IPS DF 4.7 (cell line): ENCODE measurements around the gene TSHZ1.

ENCODE experiments used
- DNase-seq: peaks from one replicate; pipeline ENCODE4 v3.0.0-alpha.2; 2013; ENCODE audit warnings: low spot score; ENCODE audit errors: extremely low read depth

TSHZ1 gene

GRCh38 chr18:75247611-75248421 is 37.2 kb downstream of the TSHZ1 start:
- no peak for DNase-seq

- no peak for DNase-seq
Observed at GRCh38 chr18:75248426-75249174, 38.0 kb downstream of the TSHZ1 start.

DNA sequence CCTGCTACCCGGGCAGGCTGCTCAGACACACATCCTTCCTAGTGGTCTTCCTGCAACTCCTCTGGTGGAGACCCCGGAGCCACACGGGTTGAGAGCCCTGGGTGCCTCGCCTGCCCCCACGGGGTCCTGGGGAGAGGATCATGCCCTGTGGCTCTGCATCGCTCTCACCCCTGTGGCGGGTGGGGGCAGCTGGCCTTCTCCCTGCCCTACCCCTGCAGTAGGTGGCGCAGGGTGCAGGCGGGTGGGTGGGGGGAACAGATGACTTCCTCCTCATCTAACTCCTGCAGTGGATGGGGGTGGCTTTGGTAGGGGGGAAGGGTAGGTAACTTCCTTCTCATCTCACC is 38.5 kb downstream of the TSHZ1 start:
- no peak for DNase-seq

GRCh38 chr18:75249672-75250470 is 39.3 kb downstream of the TSHZ1 start:
- DNase-seq, result no peak

GRCh38 chr18:75250471-75250821 is 39.8 kb downstream of the TSHZ1 start:
- DNase-seq, result no peak

DNA sequence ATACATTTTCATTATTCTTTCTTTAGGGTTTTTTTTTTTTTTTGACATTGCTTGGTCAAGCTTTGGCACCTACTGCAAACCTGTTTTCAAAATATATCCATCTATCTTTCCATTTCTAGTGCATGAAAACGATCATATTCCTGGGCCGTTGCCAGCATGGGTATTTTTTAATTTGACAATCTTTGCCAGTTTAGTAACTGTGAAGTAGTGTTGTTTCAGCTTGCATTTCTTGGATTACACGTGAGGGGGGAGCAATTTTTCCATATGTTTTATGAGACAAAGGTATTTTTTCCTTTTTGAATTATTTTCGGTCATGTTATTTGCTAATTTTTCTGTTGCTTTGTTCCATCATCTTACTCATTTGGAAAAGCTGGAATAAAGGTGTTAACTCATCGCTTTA is 40.9 kb downstream of the TSHZ1 start:
- DNase-seq, result no peak

- DNase-seq, result no peak
Observed at GRCh38 chr18:75252136-75252535, 41.5 kb downstream of the TSHZ1 start.

DNA sequence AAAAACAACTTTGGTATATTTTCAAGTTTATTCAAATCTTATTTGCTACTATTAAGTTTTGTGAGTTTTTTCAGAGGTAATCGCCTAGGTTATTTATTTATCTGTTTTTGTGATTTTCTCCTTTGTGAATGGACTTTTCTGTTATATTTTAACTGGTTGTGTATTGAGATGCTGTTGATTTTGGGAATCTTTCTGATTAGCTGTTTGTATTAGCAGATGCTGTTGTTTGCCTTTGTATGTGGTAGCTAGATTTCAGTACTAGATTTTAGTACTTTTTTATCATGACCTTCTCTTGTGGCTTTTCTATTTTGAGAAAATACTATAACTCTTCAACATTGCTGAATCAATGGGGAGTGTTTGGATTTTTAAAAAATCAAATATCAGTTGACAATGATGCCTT is 42.4 kb downstream of the TSHZ1 start:
- DNase-seq, result no peak

DNA sequence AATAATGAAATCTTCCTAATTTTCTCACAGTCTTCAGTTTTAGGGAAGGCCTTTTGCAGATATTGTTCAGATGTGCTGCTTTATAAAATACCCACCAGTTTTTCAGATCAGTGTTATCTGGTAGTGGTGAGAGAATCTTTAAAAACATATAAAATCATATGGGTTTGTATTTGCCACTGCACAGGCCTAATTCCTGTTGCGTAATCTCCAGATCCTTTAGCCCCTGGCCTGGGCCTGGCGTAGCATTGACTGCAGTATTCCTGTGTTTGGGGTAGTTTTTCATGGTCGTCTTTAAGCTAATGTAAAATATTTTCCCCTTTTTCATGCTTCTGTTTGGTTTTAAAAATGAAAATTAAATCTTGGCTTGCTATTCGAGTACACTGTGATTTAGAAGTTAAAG is 43.2 kb downstream of the TSHZ1 start:
- DNase-seq, result no peak

- no peak for DNase-seq
Observed at GRCh38 chr18:75255094-75255493, 44.5 kb downstream of the TSHZ1 start.

DNA sequence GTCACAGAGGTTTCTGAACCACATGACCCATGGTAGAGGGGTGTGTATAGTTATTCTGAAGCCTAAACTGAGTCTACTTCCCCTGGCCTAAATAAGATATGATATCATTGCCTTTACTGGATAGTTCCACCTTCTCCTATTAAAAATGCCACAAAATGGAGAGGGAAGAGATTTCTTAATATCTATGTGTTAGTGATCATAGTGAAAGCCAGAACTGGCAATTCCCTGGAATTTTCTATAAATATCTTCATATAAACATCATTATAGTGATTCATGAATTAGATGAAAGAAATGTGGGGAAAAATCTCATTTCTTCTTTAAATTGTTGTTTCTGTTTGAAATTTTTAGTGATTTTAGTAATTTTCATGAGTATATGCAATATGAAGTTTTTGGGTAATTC is 45.8 kb downstream of the TSHZ1 start:
- DNase-seq, result no peak

GRCh38 chr18:75257605-75258004 is 47.0 kb downstream of the TSHZ1 start:
- no peak for DNase-seq

GRCh38 chr18:75261430-75262223 is 51.0 kb downstream of the TSHZ1 start:
- DNase-seq, result no peak

DNA sequence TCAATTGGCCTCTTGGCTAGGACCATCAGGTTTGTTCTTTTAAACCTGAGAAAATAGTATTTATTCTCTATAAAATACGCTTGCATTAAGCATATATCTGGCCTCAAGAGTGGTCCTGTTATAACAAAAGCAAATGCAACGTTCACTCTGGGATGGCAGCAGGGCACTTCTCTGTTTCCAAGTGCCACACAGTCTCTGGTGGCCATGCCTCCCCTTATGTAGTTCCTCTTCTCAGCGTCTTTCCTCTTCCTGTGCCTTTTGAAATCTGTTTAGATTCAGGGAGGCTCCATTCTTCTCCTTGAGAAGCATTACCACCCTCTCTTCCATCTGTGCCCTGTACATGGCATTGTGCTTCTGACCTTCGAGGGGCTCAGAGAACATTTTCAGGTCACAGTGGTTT is 51.9 kb downstream of the TSHZ1 start:
- DNase-seq, result no peak

DNA sequence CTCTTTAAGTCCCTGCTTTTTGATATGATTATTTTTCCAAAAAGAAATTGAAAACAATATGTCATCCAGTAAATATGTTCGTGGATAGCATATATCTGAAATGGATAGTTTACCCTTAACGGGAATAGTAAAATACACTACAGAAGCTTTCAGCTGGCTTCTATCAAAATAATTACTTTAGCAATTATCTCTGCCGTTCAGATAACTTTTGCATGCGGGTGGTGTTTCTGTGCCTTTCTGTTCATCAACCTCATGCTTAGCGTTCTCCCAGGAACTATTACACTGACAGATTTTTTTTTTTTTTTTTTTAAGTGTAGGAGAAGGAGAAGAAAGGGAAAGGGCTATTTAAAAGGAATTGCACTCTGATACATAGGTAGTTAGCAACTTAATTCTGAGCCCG is 53.6 kb downstream of the TSHZ1 start:
- DNase-seq, result no peak

DNA sequence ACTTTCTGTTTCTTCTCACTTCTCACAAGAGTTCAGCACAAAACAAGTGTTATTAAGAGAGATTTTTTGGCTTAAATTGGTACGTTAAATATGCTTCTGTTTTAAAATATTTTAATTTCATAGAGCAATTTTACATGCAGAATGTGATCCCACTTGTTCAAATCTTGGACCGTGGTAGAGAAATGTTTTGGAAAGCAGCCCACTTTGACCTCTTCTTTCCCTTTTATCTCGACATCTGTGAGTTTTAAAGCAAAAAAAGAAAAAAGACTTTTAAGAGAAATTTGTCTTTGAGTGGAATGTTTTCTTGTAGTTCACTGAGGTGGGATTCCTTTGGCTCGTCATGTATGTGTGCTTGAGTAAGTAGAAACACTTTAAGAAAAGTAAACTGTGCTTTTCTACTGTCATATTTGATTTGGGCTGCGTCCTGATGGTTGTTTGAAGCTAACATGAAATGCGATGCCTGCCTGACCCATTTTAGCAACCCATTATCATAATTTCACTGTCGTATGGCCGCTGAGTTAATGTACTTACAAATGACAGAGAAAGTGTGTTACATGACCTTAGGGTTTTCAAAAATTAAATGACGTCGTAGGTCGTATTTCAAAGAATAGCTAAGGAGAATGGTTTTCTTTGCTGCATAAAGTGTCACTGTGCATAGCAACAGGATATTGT is 54.5 kb downstream of the TSHZ1 start:
- DNase-seq, result no peak

DNA sequence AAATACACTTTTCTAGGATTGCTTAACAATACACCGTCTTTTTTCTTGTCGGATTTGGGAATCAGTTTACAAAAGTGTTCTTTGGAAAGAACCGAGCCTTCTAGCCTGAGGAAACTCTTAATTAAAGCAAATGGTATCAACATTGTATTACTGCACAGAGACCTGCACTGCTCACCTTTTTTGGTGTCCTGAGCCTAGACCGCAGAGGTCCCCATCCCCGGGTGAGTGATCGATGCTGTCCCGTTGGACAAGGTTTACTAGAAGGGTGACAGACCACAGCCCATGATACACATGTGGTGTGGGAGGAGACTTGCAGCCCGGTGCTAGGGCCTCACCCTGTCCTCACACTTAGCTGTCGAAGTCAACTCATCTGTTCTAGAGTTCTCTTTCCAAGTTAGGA is 55.3 kb downstream of the TSHZ1 start:
- no peak for DNase-seq

- DNase-seq, result no peak
Observed at GRCh38 chr18:75267643-75268363, 57.2 kb downstream of the TSHZ1 start.

- DNase-seq, result no peak
Observed at GRCh38 chr18:75268364-75268646, 57.7 kb downstream of the TSHZ1 start.

GRCh38 chr18:75269124-75269680 is 58.6 kb downstream of the TSHZ1 start:
- no peak for DNase-seq
